ENCODE measurements around the gene GALNT2. TPM values are rescaled to one million over a fixed set of nuclear protein-coding genes. Genes with fewer than 3 reads are reported as not detected.

The GALNT2 gene
- total and polyA plus RNA-seq, 3 donors from 2014 or later, result 63.0 to 135 (median 114) TPM

GRCh38 chr1:230274254-230274653 is 207.2 kb downstream of the GALNT2 start:
- Histone ChIP-seq H3K4me3 (no peak overlapping the region), H3K4me1 (no peaks in the 10 kb centered on the region), H3K36me3 (ENCODE audit: low read depth, missing control alignments) (no peaks in the 10 kb centered on the region), H3K27ac (no peak overlapping the region), H3K27me3 (no peaks in the 10 kb centered on the region), H3K9me3 (no peaks in the 10 kb centered on the region)
- intact Hi-C loops (cut with DNase I; ENCODE audit: low total_unique reads), result no loop called here
- no peak for DNase-seq
- TF ChIP-seq POLR2A (IDR thresholded peaks at IDR 0.05), result no peak
- no peak for TF ChIP-seq CTCF (IDR thresholded peaks at IDR 0.05)
- WGBS, 2 donors, result 79% methylated on average over 15 of the region's 15 CpGs

- TF ChIP-seq CTCF (IDR thresholded peaks at IDR 0.05) (no peak), POLR2A (IDR thresholded peaks at IDR 0.05) (no peak)
- Histone ChIP-seq H3K27me3 (no peaks in the 10 kb centered on the region), H3K27ac (no peak overlapping the region), H3K4me3 (no peak overlapping the region), H3K9me3 (no peaks in the 10 kb centered on the region), H3K4me1 (no peaks in the 10 kb centered on the region), H3K36me3 (ENCODE audit: low read depth, missing control alignments) (no peaks in the 10 kb centered on the region)
- 91 to 97% methylated on average over 5 of the region's 5 CpGs for WGBS, 2 donors
- no peak for DNase-seq
- intact Hi-C loops (cut with DNase I; ENCODE audit: low total_unique reads), result no loop called here
Measured at GRCh38 chr1:230276401-230276800, 209.4 kb downstream of the GALNT2 start.

GRCh38 chr1:230277201-230278025 is 210.4 kb downstream of the GALNT2 start:
- Histone ChIP-seq H3K27me3 (no peaks in the 10 kb centered on the region), H3K9me3 (no peaks in the 10 kb centered on the region), H3K4me3 (no peak overlapping the region), H3K4me1 (no peaks in the 10 kb centered on the region), H3K36me3 (ENCODE audit: low read depth, missing control alignments) (no peaks in the 10 kb centered on the region), H3K27ac (no peak overlapping the region)
- WGBS, 2 donors, result 64 to 69% methylated on average over 12 to 15 of the region's 15 CpGs
- no peak for DNase-seq
- intact Hi-C loops (cut with DNase I; ENCODE audit: low total_unique reads), result no loop called here
- no peak for TF ChIP-seq POLR2A (IDR thresholded peaks at IDR 0.05)
- no peak for TF ChIP-seq CTCF (IDR thresholded peaks at IDR 0.05)

GRCh38 chr1:230278376-230278775 is 211.3 kb downstream of the GALNT2 start:
- no peak for TF ChIP-seq CTCF (IDR thresholded peaks at IDR 0.05)
- no peak for TF ChIP-seq POLR2A (IDR thresholded peaks at IDR 0.05)
- Histone ChIP-seq H3K36me3 (ENCODE audit: low read depth, missing control alignments) (no peaks in the 10 kb centered on the region), H3K4me3 (no peak overlapping the region), H3K9me3 (no peaks in the 10 kb centered on the region), H3K4me1 (no peaks in the 10 kb centered on the region), H3K27me3 (no peaks in the 10 kb centered on the region), H3K27ac (no peak overlapping the region)
- intact Hi-C loops (cut with DNase I; ENCODE audit: low total_unique reads), result no loop called here
- no peak for DNase-seq
- WGBS, 2 donors, result 96% methylated on average over 7 of the region's 7 CpGs
